WI38 (cell line): ENCODE data around the gene CFAP107.

ENCODE experiments used
- H3K4me3 ChIP-seq: 2 replicates; pipeline ENCODE4 v1.5.1; 2011; ENCODE audit warnings: low read depth, mild to moderate bottlenecking, control low read depth, low read length
- CTCF ChIP-seq: IDR thresholded peaks from 2 replicates; pipeline ENCODE4 v1.5.1; 2012; ENCODE audit warnings: low read depth, mild to moderate bottlenecking, control low read depth, low read length

Gene CFAP107, protein sequence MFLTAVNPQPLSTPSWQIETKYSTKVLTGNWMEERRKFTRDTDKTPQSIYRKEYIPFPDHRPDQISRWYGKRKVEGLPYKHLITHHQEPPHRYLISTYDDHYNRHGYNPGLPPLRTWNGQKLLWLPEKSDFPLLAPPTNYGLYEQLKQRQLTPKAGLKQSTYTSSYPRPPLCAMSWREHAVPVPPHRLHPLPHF

DNA sequence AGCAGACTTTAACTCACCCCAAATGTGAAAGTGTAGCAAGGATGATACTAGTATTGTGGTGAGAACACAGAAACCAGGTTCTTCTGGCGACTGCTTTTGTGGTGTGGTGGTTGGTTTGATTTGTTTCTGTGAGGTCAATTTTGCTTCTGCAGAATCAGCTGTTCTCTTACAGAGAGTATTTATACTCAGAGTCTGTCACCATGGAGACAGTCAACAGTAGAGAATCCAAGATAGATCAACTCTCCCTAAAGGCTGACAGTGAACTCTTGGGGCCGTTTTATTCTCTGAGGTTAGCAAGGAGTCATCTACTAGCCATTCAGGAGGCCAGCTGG lies at the start of gene CFAP107:
CFAP107 (plus strand) TSS at position 209 of the 332 bp plus-strand sequence. CDS start 231 bp downstream, outside the sequence.
- H3K4me3 ChIP-seq, result no peak within 1 kb of the TSS
- no peak for TF ChIP-seq CTCF

GRCh38 chr1:12696658-12697057 lies 49.3 kb upstream of the CFAP107 start:
- no peak for TF ChIP-seq CTCF
- H3K4me3 ChIP-seq, result no peak overlapping the region

- no peak for TF ChIP-seq CTCF
- H3K4me3 ChIP-seq, result no peak overlapping the region
Measured at GRCh38 chr1:12697397-12697796, 48.6 kb upstream of the CFAP107 start.

DNA sequence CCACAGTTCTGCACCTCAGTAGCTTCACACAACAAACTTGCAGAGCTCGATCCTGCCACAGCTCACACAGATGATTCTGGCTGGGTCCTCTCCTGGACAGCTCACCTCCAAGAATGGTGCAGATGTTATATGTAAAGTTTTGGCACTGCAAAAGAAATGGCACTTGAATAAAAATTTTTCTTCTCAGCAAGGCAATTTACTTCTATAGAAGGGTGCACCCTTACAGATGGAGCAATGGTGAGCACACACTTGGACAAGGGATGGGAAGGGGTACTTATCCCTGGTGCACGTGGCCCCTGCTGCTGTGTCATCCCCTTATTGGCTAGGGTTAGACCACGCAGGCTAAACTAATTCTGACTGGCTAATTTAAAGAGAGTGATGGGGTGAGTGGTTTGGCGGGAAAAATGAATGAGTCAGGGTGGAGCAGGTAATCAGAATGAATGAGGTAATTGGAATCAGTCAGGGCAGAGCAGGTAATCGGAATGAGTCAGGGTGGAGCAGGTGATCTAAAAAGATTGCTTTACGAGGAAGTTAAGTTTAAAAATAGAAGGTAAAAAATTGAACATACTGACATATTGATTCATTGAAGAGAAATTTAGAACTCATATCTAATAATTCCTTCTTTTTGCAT lies 42.1 kb upstream of the CFAP107 start:
- no peak overlapping the region for H3K4me3 ChIP-seq
- no peak for TF ChIP-seq CTCF

GRCh38 chr1:12706061-12706460 lies 39.9 kb upstream of the CFAP107 start:
- TF ChIP-seq CTCF, result no peak
- H3K4me3 ChIP-seq, result no peak overlapping the region

DNA sequence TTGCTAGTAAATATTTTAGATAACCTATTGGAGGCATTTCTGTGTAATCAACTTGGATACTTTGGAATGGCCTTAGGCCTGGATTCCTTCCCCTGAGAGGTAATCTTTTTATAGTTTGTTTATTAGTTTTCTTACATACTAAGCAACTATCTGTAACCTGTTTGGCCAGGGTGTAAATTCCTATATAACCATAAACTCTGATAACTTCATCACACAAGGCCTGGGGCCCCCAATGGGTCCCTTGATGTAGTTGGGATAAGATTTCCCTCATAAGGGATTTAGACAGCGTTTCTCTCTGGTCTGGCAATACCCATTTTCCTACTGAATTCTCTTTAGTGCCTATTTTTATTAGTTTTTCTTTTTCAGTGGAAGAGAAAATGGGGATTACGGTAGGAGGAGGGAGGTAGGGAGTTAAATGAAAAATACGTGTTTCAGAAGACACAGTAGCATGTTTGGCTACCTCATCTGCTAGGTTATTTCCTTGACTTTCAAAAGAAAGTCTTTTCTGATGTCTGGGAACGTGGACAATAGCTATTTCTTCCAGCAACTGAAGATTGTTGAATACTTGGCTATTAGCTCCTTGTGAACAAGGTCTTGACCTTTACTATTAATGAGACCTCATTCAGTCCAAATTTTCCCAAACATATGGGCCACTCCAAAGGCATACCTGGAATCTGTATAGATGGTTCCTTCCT lies 37.5 kb upstream of the CFAP107 start:
- no peak overlapping the region for H3K4me3 ChIP-seq
- TF ChIP-seq CTCF, result no peak

GRCh38 chr1:12709091-12709491 lies 36.9 kb upstream of the CFAP107 start:
- H3K4me3 ChIP-seq, result no peak overlapping the region
- no peak for TF ChIP-seq CTCF
